Dedifferentiated amniotic fluid mesenchymal stem cell (primary cell): ENCODE measurements around the gene TAL2.
"Not testable (repeated sequence)": the region's sequence is repeated elsewhere in the genome, so short reads cannot be mapped to it uniquely, and the experiment has no call there.

ENCODE experiments used
- DNase-seq: peaks from one replicate; pipeline ENCODE4 v3.0.0-alpha.2; 2016; ENCODE audit errors: extremely low spot score

Gene TAL2

GRCh38 chr9:105676351-105676923 is 14.2 kb downstream of the TAL2 start:
- no peak for DNase-seq

- DNase-seq: no peak
Observed at GRCh38 chr9:105678163-105678562, 15.9 kb downstream of the TAL2 start.

GRCh38 chr9:105678781-105679180 is 16.5 kb downstream of the TAL2 start:
- DNase-seq: no peak

GRCh38 chr9:105679257-105680022 is 17.2 kb downstream of the TAL2 start:
- no peak for DNase-seq

- no peak for DNase-seq
Observed at GRCh38 chr9:105681313-105681712, 19.1 kb downstream of the TAL2 start.

GRCh38 chr9:105681724-105682123 is 19.5 kb downstream of the TAL2 start:
- DNase-seq: no peak

- DNase-seq: no peak
Observed at GRCh38 chr9:105683688-105684275, 21.5 kb downstream of the TAL2 start.

GRCh38 chr9:105686936-105687335 is 24.7 kb downstream of the TAL2 start:
- DNase-seq: no peak

- DNase-seq: peak; percentile 35
Observed at GRCh38 chr9:105690742-105691141, 28.5 kb downstream of the TAL2 start.

GRCh38 chr9:105693435-105694189 is 31.4 kb downstream of the TAL2 start:
- no peak for DNase-seq

GRCh38 chr9:105694190-105694847 is 32.1 kb downstream of the TAL2 start, which contains the start of gene TMEM38B:
TMEM38B (plus strand) TSS chr9:105694541; CDS start chr9:105694661, 120 bp downstream.
- DNase-seq: peak; percentile 39

GRCh38 chr9:105694848-105695581 is 32.8 kb downstream of the TAL2 start:
- no peak for DNase-seq

GRCh38 chr9:105696219-105696793 is 34.0 kb downstream of the TAL2 start:
- DNase-seq: no peak

GRCh38 chr9:105697871-105698270 is 35.6 kb downstream of the TAL2 start:
- DNase-seq: no peak

- DNase-seq: no peak
Observed at GRCh38 chr9:105698348-105698870, 36.2 kb downstream of the TAL2 start.

GRCh38 chr9:105700668-105701067 is 38.4 kb downstream of the TAL2 start:
- no peak for DNase-seq

GRCh38 chr9:105701145-105701544 is 38.9 kb downstream of the TAL2 start:
- DNase-seq: no peak

GRCh38 chr9:105702207-105702606 is 40.0 kb downstream of the TAL2 start:
- DNase-seq: no peak

- DNase-seq: not testable (repeated sequence)
Observed at GRCh38 chr9:105703638-105704037, 41.4 kb downstream of the TAL2 start.

- DNase-seq: no peak
Observed at GRCh38 chr9:105706156-105706555, 43.9 kb downstream of the TAL2 start.
